Tongue (tissue), 2 donors: ENCODE data around the gene PCSK6. TPM values are rescaled to one million over a fixed set of nuclear protein-coding genes. Genes with fewer than 3 reads are reported as not detected.

Experiments
- DNase-seq: peaks from one replicate; pipeline ENCODE4 v3.0.0-alpha.2; 2015
- total RNA-seq: library from RNA; depleted of rRNA; stranded (reverse); fragments of >200 nt; gene quantifications from one replicate; pipeline ENCODE4 v1.2.3, GENCODE V29; 2014

Gene PCSK6
- total RNA-seq, 1 donor from 2014 or later, result 10.6 TPM

DNA sequence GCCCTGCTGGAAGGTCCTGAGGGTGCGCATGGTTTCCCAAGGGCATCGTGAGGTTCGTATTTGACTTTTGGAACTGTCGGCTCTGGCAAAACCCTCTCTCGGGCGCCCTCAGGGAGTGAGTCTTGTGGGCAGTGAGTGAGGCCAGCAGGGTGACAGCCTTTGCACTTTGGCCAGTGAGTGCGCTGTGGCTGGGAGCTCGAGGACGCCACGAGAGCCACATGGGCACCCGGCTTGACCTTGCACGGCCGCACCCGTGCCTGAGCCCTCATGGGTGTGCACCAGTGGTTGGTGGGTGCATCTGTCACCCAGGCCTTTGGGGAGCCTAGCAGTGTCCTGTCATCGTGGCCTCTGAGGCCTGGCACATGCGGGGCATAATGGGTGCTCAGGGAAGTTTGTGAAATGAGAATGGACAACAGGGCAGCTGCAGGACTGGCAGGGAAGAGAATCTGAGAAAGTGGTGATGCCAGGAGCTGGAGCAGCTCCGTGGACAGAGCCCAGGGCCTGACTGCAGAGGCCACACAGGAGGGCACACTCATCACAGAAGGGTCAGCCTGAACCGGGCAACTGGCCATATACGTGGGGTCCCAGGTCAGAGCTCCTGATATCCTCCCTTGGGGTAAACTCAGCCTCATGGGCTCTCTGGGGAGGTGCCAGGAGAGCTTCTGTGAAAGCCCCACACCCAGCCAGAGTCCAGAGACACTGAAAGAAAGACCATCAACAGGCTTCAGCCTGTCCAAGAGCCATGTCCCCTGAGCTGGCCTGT, 164.1 kb downstream of the PCSK6 start:
- no peak for DNase-seq

DNA sequence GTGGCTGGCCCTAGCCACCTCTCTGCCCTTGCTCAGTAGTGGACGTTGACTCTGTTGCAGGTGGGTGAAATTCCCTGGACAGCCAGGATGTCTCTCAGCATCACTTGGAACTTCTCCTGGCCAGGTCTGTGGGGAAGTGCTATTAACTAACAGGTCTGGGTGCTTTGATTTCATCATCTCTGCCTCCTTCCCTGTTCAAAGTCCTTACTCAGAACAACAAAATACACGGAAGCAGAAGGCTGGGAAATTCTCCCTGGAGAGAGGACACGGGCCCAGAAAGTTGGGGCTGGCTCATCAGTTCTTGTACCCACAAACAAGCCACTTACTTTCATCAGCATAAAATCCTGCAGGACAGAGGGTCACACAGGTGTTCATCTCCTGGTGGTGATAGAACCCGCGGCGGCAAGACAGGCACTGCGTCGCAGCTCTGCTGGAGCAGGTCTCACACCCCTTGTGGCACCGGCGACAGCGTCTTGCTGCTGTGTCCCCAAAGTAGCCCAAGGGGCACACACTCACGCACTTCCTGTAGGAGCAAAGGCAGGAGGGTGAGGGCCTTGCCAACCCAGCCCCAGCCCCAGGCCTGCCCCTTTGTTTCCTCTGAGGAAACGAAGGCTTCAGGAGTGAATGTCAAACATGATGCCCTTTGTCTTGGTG, 164.9 kb downstream of the PCSK6 start:
- no peak for DNase-seq

DNA sequence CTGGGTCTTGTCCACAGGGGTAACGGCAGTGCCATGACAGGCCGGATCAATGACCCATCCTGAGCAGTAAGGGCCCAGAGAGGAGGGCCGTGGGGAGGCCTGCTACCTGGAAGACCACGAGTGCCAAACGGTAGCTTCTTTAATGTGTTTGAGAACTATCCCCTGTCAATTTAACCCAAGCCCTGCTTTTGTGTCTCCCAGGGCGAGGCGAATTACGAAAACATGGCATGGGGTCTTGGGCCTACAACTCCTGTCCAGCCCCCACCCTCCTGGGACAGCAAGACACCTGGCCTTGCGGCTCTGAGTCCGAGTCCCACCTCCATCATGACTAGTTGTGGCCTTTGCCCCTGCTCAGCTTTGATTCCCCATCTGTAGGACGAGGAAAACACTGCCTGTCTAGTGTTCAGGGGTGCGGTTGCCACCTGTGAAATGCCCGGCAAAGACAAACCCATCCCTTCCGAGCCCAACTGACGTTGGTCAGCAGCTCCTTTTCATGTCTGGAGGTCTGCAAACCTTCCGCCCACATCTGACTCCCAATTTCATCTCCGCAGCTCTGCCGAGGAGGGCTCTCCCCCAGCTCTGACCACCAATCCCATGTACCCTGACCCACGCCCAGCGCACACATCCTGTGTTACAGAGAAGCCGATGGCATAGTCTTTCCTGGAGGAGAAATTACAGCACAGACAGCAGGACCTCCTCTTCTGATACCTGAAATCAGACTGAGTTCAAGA, 165.5 kb downstream of the PCSK6 start:
- no peak for DNase-seq

DNA sequence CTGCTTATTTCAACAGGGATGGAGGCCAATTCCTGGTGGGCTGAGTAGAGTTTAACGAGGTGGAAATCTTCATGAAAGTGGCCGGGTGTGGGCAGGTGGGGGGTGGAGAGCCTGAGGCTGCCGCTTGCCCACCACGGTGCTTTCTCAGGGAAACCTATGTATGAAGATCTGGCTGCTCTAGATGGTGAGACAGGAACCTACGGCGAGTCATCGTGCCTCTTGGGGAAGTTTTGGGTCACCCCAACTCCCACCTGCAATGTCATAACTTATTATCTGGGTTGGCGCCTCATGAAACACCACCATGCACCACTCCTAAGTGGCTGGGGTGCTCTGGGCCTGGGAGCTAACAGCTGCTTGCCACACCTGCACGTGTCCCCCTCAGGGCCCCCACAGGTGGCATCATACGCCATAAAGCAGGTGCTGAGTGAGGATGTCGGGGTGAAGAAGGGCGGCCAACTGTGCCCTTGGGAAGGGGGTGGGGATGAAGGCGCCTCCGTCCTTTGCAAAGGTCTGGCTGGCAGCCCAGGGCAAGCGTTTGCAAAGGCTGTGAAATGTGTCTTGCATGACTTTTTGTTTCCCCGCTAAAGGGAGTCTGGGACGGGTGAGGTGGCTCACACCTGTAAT, 166.5 kb downstream of the PCSK6 start:
- DNase-seq, result no peak

DNA sequence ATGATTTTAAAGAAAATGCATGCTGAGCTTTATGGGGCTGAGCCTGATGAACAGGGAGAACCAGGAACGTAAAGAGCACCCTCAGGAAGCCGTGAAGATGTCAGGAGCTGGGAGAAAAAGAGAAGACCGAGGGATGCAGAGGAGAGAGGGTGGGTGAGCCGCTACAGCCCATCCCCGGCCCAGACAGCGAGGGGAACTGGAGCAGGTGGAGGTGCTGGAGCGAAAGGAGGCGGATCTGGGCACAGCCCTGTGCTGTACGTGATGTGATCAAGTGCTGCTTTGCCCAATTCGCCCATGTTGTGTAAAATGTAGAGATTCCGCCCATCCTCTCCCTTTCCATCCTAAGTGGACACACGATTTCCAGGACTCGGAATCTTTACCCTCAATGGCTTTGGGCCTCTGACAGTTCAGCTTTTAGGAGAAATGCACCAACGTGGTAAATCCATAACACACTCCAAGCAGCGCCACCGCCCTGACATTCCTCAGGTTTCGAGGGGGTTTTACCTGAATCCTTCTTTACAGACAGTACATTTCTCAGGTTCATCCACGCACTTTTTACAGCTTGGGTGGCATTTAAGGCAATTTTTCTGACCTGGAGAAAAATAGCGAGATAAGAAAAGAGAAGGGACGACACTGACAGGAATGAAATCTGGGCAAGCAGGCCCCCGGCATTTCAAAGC, 167.4 kb downstream of the PCSK6 start:
- no peak for DNase-seq

DNA sequence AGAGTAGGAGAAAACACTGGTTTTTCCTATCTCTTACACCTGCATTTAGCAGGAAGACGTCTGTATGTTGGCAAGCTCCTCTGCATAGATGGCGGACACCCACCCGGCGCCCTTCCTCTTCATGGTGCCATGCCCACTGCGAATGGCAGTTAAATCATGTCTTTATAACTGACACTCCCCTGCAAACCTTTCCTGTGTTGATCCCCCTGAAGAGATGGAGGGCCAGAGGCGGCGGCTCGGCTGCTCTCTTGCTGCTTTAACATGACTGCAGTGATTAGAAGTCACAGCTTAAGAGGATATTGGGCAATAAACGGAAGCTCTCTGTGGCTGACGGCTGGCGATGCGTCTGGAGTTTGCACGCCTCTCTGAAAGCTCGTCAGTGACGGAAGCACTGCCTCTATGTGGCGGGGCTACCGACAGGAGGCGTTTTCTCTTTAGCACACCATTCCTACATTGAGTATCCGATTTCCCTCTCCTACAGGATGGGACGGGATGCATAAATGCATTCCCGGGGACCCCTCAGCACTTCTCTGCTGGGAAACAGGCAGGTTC, 168.9 kb downstream of the PCSK6 start:
- DNase-seq, result no peak

DNA sequence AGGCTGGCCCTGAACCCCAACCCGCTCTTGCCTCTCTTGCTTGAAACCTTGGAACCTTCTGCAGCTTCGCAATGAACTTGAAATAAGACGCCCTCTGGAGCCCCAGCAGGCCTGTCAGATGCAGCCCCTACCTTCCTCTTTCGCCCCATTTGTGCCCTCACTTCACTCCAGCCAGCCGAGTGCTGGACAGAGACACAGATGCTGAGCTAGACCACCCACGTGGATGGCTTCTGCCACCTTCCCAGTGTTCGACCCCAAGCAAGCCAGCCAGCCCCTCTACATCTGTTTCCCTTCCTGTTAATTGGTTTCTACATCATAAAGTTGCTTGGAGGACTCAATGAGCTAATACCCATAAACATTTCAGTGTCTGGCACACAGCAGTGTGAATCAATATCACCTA, 170.7 kb downstream of the PCSK6 start:
- DNase-seq, result no peak

DNA sequence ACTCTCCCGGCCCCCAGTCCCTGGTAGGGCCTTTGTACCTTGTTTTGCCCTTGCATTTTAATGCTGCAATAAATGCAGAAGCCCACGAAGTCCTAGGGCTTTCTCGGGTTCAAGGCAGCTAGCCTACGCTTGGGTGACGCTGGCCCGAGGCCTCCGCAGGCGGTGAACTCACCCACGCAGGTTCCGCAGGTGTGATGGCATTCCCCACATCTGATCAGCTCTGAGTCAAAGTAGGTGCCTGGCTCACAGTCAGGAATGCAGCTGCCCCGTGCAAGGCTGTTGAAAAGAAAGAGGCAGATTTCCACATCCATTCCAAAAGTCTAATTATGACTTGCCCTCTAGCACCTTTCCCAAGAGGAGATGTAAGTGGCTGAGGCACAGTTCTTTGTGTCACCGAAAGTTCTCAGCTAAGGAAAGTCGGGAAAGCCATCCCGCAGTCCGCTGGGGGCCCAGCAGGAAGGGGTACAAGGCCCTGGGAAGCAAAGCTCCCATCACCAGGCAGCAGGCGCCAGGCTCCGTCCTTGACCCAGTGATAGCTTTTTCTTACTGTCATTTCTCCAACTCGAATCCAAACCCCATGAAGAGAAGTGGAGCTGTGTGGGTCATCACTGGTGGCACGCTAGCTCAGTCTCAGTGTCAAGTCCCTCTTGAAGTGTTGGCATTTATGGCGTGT, 171.2 kb downstream of the PCSK6 start:
- no peak for DNase-seq

DNA sequence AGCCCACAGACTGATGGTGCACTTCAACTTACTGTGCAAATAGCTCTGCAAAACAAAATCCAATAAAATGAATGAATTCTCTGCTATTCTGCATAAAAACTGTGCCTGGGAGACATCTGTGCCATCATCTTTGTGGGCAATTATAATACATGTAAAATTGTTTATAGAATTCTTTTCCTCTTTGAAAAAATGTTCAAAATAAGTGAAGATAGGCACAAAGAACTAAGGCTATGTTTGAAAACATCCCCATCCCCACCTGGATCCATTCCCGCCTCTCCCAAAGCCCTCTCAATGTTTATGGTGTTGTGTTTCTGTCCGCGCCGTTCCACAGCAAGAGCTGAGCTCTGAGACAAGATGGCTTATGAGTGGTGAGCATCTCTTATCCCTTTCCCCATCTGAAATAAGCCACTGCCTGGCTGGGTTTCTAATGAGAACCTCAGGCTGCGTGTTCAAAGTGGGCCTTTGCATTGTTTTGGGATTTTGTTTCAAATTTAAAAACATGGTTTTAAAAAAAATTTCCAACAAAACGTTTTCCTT, 172.1 kb downstream of the PCSK6 start:
- DNase-seq, result no peak

DNA sequence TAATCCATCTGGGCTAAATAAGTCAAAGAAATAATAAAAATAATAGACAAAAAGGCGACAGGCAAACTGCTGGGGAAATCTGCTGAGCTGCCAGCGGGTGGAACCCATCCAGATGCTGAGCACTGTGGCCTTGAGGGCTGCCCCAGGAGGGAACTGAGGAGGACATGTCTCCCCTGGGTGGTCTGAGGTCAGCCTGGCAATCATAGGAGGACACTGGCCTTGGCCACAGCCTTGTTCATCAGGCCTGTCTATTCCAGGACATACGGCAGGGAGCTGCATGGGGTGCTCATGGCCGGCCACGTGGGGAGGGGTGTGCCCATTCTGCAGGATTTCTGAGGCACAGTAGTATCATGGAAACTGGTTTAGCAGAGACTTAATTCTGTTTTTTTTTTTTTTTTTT, 173.0 kb downstream of the PCSK6 start:
- no peak for DNase-seq

DNA sequence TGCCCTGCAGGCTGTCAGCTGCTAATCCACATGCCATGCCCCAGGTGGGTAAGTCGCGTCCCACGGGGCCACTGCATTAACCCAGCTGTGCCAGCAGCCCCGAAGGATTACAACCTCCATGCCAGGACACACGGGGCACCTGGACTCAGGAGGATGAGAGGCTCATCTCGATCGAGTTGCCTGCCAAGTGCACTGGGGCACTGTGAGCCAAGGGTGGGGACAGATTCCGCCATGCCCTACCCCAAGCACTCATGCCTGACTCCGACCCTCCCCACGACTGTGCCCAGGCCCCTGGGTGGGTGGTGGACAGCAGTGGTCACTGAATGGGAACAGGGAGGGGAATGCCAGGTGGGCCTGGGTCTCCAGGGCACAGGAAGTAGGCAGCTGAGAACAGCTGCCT, 173.8 kb downstream of the PCSK6 start:
- no peak for DNase-seq

DNA sequence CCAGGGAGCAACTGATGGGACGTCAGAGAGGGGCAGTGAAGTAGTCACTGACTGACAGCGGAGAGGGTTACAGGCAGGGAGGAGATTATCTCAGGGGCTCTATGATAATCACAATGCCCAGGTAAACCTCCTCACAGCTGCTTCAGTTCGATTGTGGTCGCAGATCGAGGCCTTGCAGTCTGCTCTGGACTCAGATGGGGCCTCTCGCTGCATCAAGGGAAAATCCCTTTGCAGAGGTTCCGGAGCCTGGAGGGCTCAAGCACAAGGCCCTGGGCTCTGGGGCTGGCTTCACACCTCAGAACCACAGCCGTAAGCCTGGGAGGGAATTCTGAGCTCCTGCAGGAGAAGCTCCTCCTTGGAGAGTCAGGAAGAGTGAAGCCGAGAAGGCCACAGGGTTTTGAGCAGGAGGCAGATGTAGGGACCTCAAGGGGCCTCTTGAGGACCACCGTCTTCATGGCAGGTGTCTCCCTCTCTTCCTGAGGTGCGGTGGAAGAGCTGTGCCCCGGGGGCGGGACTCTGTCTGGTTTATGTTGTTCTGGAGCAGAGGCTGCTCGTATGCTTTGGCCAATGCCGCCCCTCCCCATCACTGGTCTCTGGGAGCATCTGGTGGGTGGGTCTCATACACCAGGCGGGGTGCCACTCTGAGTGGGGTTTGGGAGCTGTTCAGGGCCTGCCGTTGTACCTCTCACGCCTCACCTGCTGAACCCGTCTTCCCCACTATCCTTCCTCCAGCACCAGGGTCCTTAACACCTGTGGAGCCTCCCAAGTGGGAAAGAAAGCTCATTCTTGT, 175.0 kb downstream of the PCSK6 start:
- DNase-seq, result no peak

DNA sequence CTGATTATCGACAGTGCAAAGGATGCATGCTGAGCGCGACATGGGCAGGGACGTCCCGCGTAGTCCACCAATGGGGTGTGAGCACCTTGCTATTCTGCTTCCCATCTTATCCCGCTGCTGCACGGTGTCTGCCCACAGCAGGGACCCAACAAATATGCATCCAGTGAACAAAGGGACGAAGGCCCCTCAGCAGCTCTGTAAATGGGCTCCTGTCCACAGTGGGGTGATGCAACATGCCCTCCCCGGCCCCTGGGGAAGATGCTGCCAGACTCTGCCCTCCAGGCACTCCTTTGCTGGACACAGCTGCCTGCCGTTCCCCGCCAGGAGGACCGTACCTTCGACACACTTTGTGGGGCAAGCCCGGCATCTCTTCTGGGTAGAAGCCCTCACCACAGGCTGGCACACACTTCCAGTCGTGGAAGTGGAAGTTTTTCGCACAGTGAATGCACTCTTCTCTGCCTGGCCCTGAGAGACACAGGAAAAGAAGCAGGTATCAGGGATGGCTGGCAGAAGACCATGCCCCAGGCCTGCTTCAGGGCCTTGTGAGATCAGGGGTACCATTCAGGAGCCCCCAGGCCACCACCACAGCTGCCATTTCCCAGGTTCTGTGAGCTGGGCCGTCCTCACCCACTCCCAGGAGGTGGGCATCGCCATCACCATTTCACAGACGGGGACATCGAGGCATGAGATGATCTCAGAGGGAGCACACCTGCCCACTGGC, 176.3 kb downstream of the PCSK6 start:
- no peak for DNase-seq

DNA sequence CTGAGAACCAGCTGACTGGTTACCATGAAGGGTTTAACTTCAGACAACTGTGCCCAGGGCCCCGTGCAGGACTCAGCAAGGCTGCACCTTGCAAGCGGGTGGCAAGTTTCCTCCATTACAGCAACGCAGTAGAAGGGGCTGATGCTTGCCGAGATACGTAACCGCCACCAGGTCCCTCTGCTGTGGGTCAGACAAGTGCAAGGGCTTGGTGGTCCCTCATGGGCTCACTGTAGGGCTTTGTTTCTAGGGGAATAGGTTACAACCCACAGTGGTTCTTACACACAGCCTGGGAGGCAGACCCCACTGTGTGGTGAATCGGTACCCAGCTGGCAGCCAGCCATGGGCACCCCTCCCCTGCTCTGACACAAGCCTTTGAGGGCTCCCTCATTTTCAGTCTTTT, 179.0 kb downstream of the PCSK6 start:
- no peak for DNase-seq

DNA sequence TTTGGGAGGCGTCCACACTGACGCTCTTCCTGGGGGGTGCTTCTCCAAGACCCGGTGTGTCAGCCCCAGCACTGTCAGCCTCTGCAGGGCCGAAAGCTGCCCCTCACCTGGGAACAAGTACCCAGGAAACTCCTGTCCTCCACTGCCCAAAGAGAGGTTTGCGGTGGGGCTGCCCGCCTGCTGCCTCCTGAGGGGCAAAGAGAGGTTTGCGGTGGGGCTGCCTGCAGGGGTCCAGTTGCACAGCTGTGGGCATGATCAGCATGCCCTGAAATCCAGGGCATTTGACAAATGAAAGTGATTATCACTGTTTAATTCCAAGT, 179.4 kb downstream of the PCSK6 start:
- DNase-seq, result no peak

DNA sequence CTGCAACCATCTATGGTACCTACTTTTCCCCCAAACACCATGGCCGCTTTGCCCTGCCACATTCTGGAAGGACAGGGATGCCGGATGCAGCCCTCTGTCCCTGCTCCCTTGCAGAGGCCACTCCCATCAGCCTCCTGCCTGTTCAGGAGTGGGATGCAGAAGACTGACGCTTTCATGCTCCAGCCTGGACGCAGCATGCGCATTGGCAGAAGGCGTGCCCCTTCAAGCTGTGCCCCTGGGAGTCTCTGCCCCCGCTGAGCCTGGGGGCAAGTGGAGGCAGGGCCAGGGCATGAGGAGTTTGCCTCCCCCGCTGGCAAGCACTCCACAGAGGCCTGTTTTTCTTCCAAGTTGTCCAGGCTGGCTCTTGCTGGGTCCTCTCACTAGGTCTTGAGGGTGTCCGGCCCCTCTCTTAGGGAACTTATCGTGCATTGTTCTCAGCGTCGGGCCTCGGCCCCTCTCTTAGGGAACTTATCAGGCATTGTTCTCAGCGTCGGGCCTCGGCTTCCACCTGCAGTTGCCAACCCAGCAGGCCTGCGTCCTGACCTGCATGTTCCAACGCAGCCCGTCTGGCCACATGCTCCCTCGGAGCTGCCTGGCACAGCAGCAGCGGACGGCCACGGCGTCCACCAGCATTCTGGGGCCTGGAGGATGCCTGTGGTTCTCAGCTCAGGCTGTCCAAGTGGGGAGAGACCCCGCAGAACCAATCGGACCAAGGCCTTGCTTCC, 179.9 kb downstream of the PCSK6 start:
- DNase-seq, result no peak

DNA sequence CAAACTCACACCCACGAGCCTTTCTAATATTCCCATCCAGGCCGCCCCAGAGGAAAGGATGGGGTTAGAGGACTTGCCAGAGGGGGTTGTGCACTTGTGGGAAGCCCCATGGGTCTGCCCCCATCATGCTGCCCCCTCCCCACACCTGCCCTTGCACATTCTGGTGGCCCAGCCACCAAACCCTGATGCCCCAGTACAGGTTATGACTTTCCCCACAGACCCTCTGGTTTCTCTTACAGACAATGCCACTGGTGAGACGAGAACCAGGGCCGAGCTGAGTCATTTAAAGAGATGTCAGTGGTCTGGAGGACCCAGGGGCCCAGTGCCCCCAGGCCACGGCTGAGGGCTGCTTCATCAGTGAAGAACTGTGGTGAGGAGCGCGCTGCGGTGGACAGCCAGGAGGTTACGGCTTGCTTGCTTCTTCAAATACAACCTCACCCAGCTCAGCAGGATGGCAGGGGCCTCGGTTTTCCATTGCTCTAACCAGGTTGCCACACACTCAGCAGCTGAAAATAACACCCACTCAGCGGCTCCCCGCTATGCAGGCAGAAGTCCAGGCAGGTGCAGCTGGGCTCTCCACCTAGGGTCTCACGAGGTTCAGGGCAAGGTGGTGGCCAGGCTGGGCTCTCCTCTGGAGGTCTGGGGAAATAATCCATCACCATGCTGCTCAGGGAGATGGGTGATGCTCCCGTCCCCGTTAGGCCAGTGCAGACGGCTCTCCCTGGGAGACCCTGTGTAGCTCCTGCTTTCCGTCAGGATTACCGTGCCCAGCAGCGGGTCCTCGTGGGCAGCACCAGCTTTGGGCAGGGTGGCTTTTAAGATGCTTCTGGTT, 180.7 kb downstream of the PCSK6 start:
- no peak for DNase-seq
